IMR-90 (cell line): Measurements from ENCODE around the gene RXFP3. TPM values are rescaled to one million over a fixed set of nuclear protein-coding genes. Genes with fewer than 3 reads are reported as not detected.
"Not testable (repeated sequence)": the region's sequence is repeated elsewhere in the genome, so short reads cannot be mapped to it uniquely, and the experiment has no call there.

Experiments used
- ATAC-seq: fragments of 200-7000 bp; cut with Tn5 transposase; 2 replicates; pipeline ENCODE4 v1.9.1; 2020; ENCODE audit warnings: low read depth, mild to moderate bottlenecking, moderate library complexity
- BruUV-seq: library from RNA; stranded (reverse); fragments of 400-500 nt; replicated peaks from 2 replicates; lab custom pipeline; 2021; lab: Mats Ljungman, UMichigan
- CTCF ChIA-PET: fragments of 300-600 bp; formaldehyde crosslinking; extraction: SDS; loops from one replicate; lab custom pipeline; 2021; ENCODE audit warnings: antibody characterized with exemption; lab: Yijun Ruan, JAX
- POLR2A ChIA-PET: fragments of 300-600 bp; sonication (Branson Sonifier 250); formaldehyde crosslinking; loops from one replicate; lab custom pipeline; 2022; ENCODE audit warnings: antibody characterized with exemption; ENCODE audit not compliant: unreplicated experiment; lab: Charles Lee
- DNase-seq: peaks from one replicate; pipeline ENCODE4 v3.0.0; 2013
- H2AFZ ChIP-seq: replicated peaks from 2 replicates; pipeline ENCODE3; 2013; ENCODE audit warnings: low read length, mild to moderate bottlenecking; ENCODE audit not compliant: poor library complexity
- H2AK5ac ChIP-seq: 2 replicates; pipeline ENCODE4 v1.6.1; 2013; ENCODE audit warnings: low read depth, low read length, inconsistent platforms
- H2AK9ac ChIP-seq: replicated peaks from 2 replicates; pipeline ENCODE3; 2013; ENCODE audit warnings: mild to moderate bottlenecking, low read depth, low read length, moderate library complexity; ENCODE audit not compliant: poor library complexity
- H2BK120ac ChIP-seq: 2 replicates; pipeline ENCODE4 v1.6.1; 2013; ENCODE audit warnings: low read depth, low read length, inconsistent platforms
- H2BK15ac ChIP-seq: 3 replicates; pipeline ENCODE4 v1.6.1; 2013; ENCODE audit warnings: low read depth, low read length, inconsistent platforms
- H2BK20ac ChIP-seq: 2 replicates; pipeline ENCODE4 v1.6.1; 2013; ENCODE audit warnings: low read depth, mild to moderate bottlenecking, inconsistent platforms, low read length, moderate library complexity
- H2BK5ac ChIP-seq: 2 replicates; pipeline ENCODE4 v1.6.1; 2013; ENCODE audit warnings: mild to moderate bottlenecking, low read depth, low read length, inconsistent platforms; ENCODE audit not compliant: poor library complexity, severe bottlenecking
- H3K14ac ChIP-seq: replicated peaks from 2 replicates; pipeline ENCODE4 v1.6.1; 2013; ENCODE audit warnings: low read depth, low read length, inconsistent platforms
- H3K18ac ChIP-seq: 2 replicates; pipeline ENCODE4 v1.6.1; 2013; ENCODE audit warnings: low read depth, low read length, control low read depth
- H3K23ac ChIP-seq: 2 replicates; pipeline ENCODE4 v1.6.1; 2013; ENCODE audit warnings: low read depth, low read length, inconsistent platforms
- H3K27ac ChIP-seq: 2 replicates; pipeline ENCODE4 v1.5.1; 2013; ENCODE audit warnings: mild to moderate bottlenecking, control low read depth, low read length; ENCODE audit not compliant: insufficient read depth
- H3K27me3 ChIP-seq: 2 replicates; pipeline ENCODE4 v1.6.1; 2013; ENCODE audit warnings: low read length; ENCODE audit not compliant: control insufficient read depth, insufficient read depth
- H3K36me3 ChIP-seq: 2 replicates; pipeline ENCODE4 v1.6.1; 2013; ENCODE audit warnings: low read length, mixed read lengths; ENCODE audit not compliant: control insufficient read depth, insufficient read depth
- H3K4ac ChIP-seq: 2 replicates; pipeline ENCODE4 v1.6.1; 2013; ENCODE audit warnings: low read depth, low read length, inconsistent platforms
- H3K4me1 ChIP-seq: 2 replicates; pipeline ENCODE4 v1.6.1; 2013; ENCODE audit warnings: low read length, mixed read lengths; ENCODE audit not compliant: control insufficient read depth, insufficient read depth
- H3K4me2 ChIP-seq: 2 replicates; pipeline ENCODE4 v1.6.1; 2013; ENCODE audit warnings: low read depth, mild to moderate bottlenecking, control low read depth, low read length, moderate library complexity
- H3K4me3 ChIP-seq: 2 replicates; pipeline ENCODE4 v1.5.1; 2013; ENCODE audit warnings: low read depth, mild to moderate bottlenecking, control low read depth, low read length, moderate library complexity; ENCODE audit not compliant: insufficient read depth
- H3K56ac ChIP-seq: 2 replicates; pipeline ENCODE4 v1.6.1; 2013; ENCODE audit warnings: low read length, inconsistent platforms; ENCODE audit not compliant: insufficient read depth; ENCODE audit errors: extremely low read depth
- H3K79me1 ChIP-seq, 2 experiments: 2 replicates each; pipeline ENCODE4 v1.6.1; 2013; ENCODE audit warnings: low read length in 2 of 2, inconsistent platforms in 1 of 2, low read depth in 1 of 2
- H3K9ac ChIP-seq: 2 replicates; pipeline ENCODE4 v1.6.1; 2013; ENCODE audit warnings: low read depth, low read length, control low read depth
- H3K9me1 ChIP-seq: 2 replicates; pipeline ENCODE4 v1.6.1; 2013; ENCODE audit warnings: low read length, inconsistent platforms; ENCODE audit not compliant: insufficient read depth
- H3K9me3 ChIP-seq: 2 replicates; pipeline ENCODE4 v1.6.1; 2013; ENCODE audit warnings: low read length; ENCODE audit not compliant: control insufficient read depth, insufficient read depth
- H4K20me1 ChIP-seq: 2 replicates; pipeline ENCODE4 v1.6.1; 2013; ENCODE audit warnings: low read length, inconsistent platforms; ENCODE audit not compliant: insufficient read depth
- H4K5ac ChIP-seq: 2 replicates; pipeline ENCODE4 v1.6.1; 2013; ENCODE audit warnings: mild to moderate bottlenecking, low read depth, low read length, control low read depth
- H4K8ac ChIP-seq, 2 experiments: 2 replicates each; pipeline ENCODE4 v1.6.1; 2013; ENCODE audit warnings: low read depth in 2 of 2, low read length in 2 of 2, control low read depth in 1 of 2, inconsistent platforms in 1 of 2
- H4K91ac ChIP-seq: 2 replicates; pipeline ENCODE4 v1.6.1; 2013; ENCODE audit warnings: low read depth, low read length, inconsistent platforms; ENCODE audit not compliant: insufficient read depth
- ELK1 ChIP-seq: fragments of 150-350 bp; IDR thresholded peaks from 2 replicates; pipeline ENCODE4 v1.6.1; 2016; ENCODE audit warnings: low read depth, mild to moderate bottlenecking, low read length, moderate library complexity, borderline replicate concordance
- POLR2A ChIP-seq: IDR thresholded peaks from 2 replicates; pipeline ENCODE4 v1.6.1; 2012; ENCODE audit warnings: mild to moderate bottlenecking, low read depth, low read length
- RAD21 ChIP-seq: IDR thresholded peaks from 2 replicates; pipeline ENCODE4 v1.6.1; 2012; ENCODE audit warnings: low read length, improper control_type of control experiment
- RFX5 ChIP-seq: IDR thresholded peaks from 2 replicates; pipeline ENCODE4 v1.8.0; 2012; ENCODE audit warnings: low read depth, mild to moderate bottlenecking, low read length, moderate library complexity
- SMC3 ChIP-seq: fragments of 150-350 bp; IDR thresholded peaks from 2 replicates; pipeline ENCODE4 v1.6.1; 2016; ENCODE audit warnings: low read depth, mild to moderate bottlenecking, antibody characterized with exemption, low read length, moderate library complexity
- WGBS, 2 experiments: methylation state at CpG; one replicate each; pipeline versions ENCODE4 v1.1.5 to v1.1.7; 2013; ENCODE audit warnings: missing lambda C conversion rate in 2 of 2; ENCODE audit not compliant: insufficient read length in 1 of 2; ENCODE audit errors: extremely low coverage in 2 of 2; 5-methylcytosine and 5-hydroxymethylcytosine counted together
- dilution Hi-C: fragments of 300-500 bp; cut with HindIII; formaldehyde crosslinking; loops from one replicate; pipeline ENCODE4 v1.14.3; 2018; ENCODE audit warnings: low sequenced_read_pairs; ENCODE audit not compliant: unreplicated experiment
- in situ Hi-C: fragments of 300-500 bp; cut with MboI; formaldehyde crosslinking; loops from 3 replicates; pipeline ENCODE4 v1.14.3; 2019; ENCODE audit warnings: low sequenced_read_pairs, inconsistent platforms, mixed read lengths
- intact Hi-C: fragments of 100-400 bp; cut with micrococcal nuclease; formaldehyde crosslinking; loops from 2 replicates; pipeline ENCODE4 v1.10.0; 2022
- polyA plus RNA-seq, 3 experiments: library from polyadenylated mRNA; depleted of rRNA; stranded (reverse); fragments of >200 nt; gene quantifications; 2 replicates each; pipeline ENCODE4 v1.2.3, GENCODE V29; 2012; ENCODE audit warnings: low replicate concordance in 1 of 3
- total RNA-seq: library from RNA; depleted of rRNA; stranded (reverse); fragments of >200 nt; gene quantifications from 2 replicates; pipeline ENCODE4 v1.2.3, GENCODE V29; 2012

The RXFP3 gene
- total and polyA plus RNA-seq, 2 of the 4 experiments (the other 2 are of a cell fraction): not detected

GRCh38 chr5:33944543-33945132, 8.5 kb downstream of the RXFP3 start:
- 81% methylated on average over 7 of the region's 12 CpGs; no CpG with 5 or more reads in 1 of the 2 experiments for WGBS, 2 experiments
- H3K4me1 ChIP-seq: no peaks in the 10 kb centered on the region
- H4K91ac ChIP-seq: no peak overlapping the region
- H4K8ac ChIP-seq: no peak overlapping the region
- no peak overlapping the region for H2BK5ac ChIP-seq
- no peaks in the 10 kb centered on the region; the same call in 1 of the 2 replicates for H3K9me3 ChIP-seq
- CTCF ChIA-PET: interaction anchor here (0.5 kb wide), 1 partner anchor 485 kb away, joined by 3 read pairs; no protein-coding TSS in a partner anchor
- H2AK9ac ChIP-seq: no peak overlapping the region
- H2BK20ac ChIP-seq: no peak overlapping the region
- H3K27ac ChIP-seq: no peak overlapping the region
- no peaks in the 10 kb centered on the region for H3K9me1 ChIP-seq
- intact Hi-C loops (no loop called here), in situ Hi-C loops (no loop called here), dilution Hi-C loops (no loop called here)
- no peak overlapping the region for H2AFZ ChIP-seq
- no peak overlapping the region for H2BK120ac ChIP-seq
- no peak overlapping the region for H3K56ac ChIP-seq
- BruUV-seq: no TSS peak
- H3K4me3 ChIP-seq: no peak overlapping the region
- H3K4ac ChIP-seq: no peak overlapping the region
- H3K23ac ChIP-seq: no peak overlapping the region
- H3K36me3 ChIP-seq: no peaks in the 10 kb centered on the region
- peaks cover 70% of the 10 kb centered on the region for H3K27me3 ChIP-seq
- H3K4me2 ChIP-seq: no peak overlapping the region
- H2BK15ac ChIP-seq: no peak overlapping the region
- no peak for DNase-seq
- ATAC-seq: no peak
- TF ChIP-seq RAD21 (no peak), ELK1 (no peak), POLR2A (no peak), RFX5 (no peak), SMC3 (no peak)
- POLR2A ChIA-PET: no interaction called here
- H4K20me1 ChIP-seq: no peaks in the 10 kb centered on the region
- H3K9ac ChIP-seq: no peak overlapping the region
- H2AK5ac ChIP-seq: no peak overlapping the region
- H3K14ac ChIP-seq: no peak overlapping the region
- no peak overlapping the region for H4K5ac ChIP-seq
- no peak overlapping the region for H3K18ac ChIP-seq
- no peaks in the 10 kb centered on the region for H3K79me1 ChIP-seq

- H3K56ac ChIP-seq, H2BK20ac ChIP-seq, H3K18ac ChIP-seq, CTCF ChIA-PET, DNase-seq, H2AFZ ChIP-seq, H2BK15ac ChIP-seq, in situ Hi-C loops, H3K14ac ChIP-seq, H3K9me1 ChIP-seq, H2AK5ac ChIP-seq, H2BK5ac ChIP-seq, H4K8ac ChIP-seq, H3K4me3 ChIP-seq, H3K9me3 ChIP-seq, H3K4ac ChIP-seq, ATAC-seq, H2AK9ac ChIP-seq, H2BK120ac ChIP-seq, H4K5ac ChIP-seq, H3K4me2 ChIP-seq, H3K23ac ChIP-seq, BruUV-seq, H3K36me3 ChIP-seq, dilution Hi-C loops, H3K4me1 ChIP-seq, H3K79me1 ChIP-seq, intact Hi-C loops, H4K20me1 ChIP-seq, H3K27ac ChIP-seq, H3K9ac ChIP-seq, H4K91ac ChIP-seq, POLR2A ChIA-PET: not testable (repeated sequence)
- no CpG with 5 or more reads among the region's 5 CpGs for WGBS, 2 experiments
- H3K27me3 ChIP-seq: peaks cover 31% of the 10 kb centered on the region
Observed at GRCh38 chr5:33952175-33952574, 16.0 kb downstream of the RXFP3 start.
